HG03196 (cell line): ENCODE measurements around the gene FAM151A.

Experiments used
- ATAC-seq: cut with Tn5 transposase; IDR thresholded peaks from one replicate; pipeline ENCODE4 v1.9.1; 2021; ENCODE audit not compliant: unreplicated experiment

Gene FAM151A

GRCh38 chr1:54623216-54624007, at the start of gene FAM151A:
Gene FAM151A (minus strand): TSS chr1:54623525. CDS start chr1:54623395, 130 bp downstream.
- no peak for ATAC-seq

GRCh38 chr1:54671985-54672608, 48.8 kb upstream of the FAM151A start:
- ATAC-seq, result peak; percentile 55

- no peak for ATAC-seq
Measured at GRCh38 chr1:54668567-54668966, 45.2 kb upstream of the FAM151A start.

GRCh38 chr1:54667797-54668196, 44.5 kb upstream of the FAM151A start:
- ATAC-seq, result no peak

GRCh38 chr1:54666333-54666732, 43.0 kb upstream of the FAM151A start:
- no peak for ATAC-seq

- no peak for ATAC-seq
Measured at GRCh38 chr1:54665852-54666251, 42.5 kb upstream of the FAM151A start.

GRCh38 chr1:54664364-54664763, 41.0 kb upstream of the FAM151A start:
- no peak for ATAC-seq

- no peak for ATAC-seq
Measured at GRCh38 chr1:54663725-54664124, 40.4 kb upstream of the FAM151A start.

- no peak for ATAC-seq
Measured at GRCh38 chr1:54658164-54658913, 35.0 kb upstream of the FAM151A start.

- ATAC-seq, result no peak
Measured at GRCh38 chr1:54653036-54653435, 29.7 kb upstream of the FAM151A start.

- ATAC-seq, result no peak
Measured at GRCh38 chr1:54652168-54652567, 28.8 kb upstream of the FAM151A start.

GRCh38 chr1:54651608-54652007, 28.3 kb upstream of the FAM151A start:
- ATAC-seq, result no peak

- no peak for ATAC-seq
Measured at GRCh38 chr1:54650417-54650816, 27.1 kb upstream of the FAM151A start.

- ATAC-seq, result no peak
Measured at GRCh38 chr1:54649921-54650320, 26.6 kb upstream of the FAM151A start.

GRCh38 chr1:54649130-54649898, 26.0 kb upstream of the FAM151A start:
- no peak for ATAC-seq

GRCh38 chr1:54645806-54646676, 22.7 kb upstream of the FAM151A start:
- no peak for ATAC-seq

GRCh38 chr1:54643736-54644135, 20.4 kb upstream of the FAM151A start:
- ATAC-seq, result no peak

GRCh38 chr1:54640863-54641836, 17.8 kb upstream of the FAM151A start, which contains the start of gene MROH7:
Gene MROH7 (plus strand): TSS chr1:54641786. CDS start chr1:54652927, 11,141 bp downstream.
- ATAC-seq, result no peak

GRCh38 chr1:54640361-54640760, 17.0 kb upstream of the FAM151A start:
- no peak for ATAC-seq
